ENCODE measurements around the gene INTS6. TPM values are rescaled to one million over a fixed set of nuclear protein-coding genes. Genes with fewer than 3 reads are reported as not detected.

Gene INTS6
- total RNA-seq, 2 experiments from 2014 or later = 45.6 to 58.7 TPM

GRCh38 chr13:51499841-51500240 lies 47.0 kb upstream of the INTS6 start:
- Histone ChIP-seq H3K9me3 (ENCODE audit: low read length) (no peaks in the 10 kb centered on the region), H3K4me1 (ENCODE audit: insufficient read depth, low read length, poor library complexity, severe bottlenecking) (no peaks in the 10 kb centered on the region), H3K36me3 (ENCODE audit: insufficient read depth, low read length) (no peaks in the 10 kb centered on the region), H3K9me2 (ENCODE audit: insufficient read depth, low read length) (no peaks in the 10 kb centered on the region), H3K79me2 (ENCODE audit: insufficient read depth, low read depth, low read length) (no peaks in the 10 kb centered on the region), H2AFZ (ENCODE audit: low read length) (no peak overlapping the region), H3K4me3 (ENCODE audit: low read depth, low read length, poor library complexity, severe bottlenecking) (no peak overlapping the region), H3K27ac (ENCODE audit: low read depth, low read length, poor library complexity, severe bottlenecking) (no peak overlapping the region), H4K20me1 (ENCODE audit: insufficient read depth, low read length) (no peaks in the 10 kb centered on the region), H3K4me2 (ENCODE audit: low read length) (no peak overlapping the region)
- intact Hi-C loops (cut with micrococcal nuclease; ENCODE audit: unreplicated experiment) = no loop called here
- ChIA-PET POLR2A (no interaction called here), CTCF (ENCODE audit: unreplicated experiment) (no interaction called here)
- TF ChIP-seq EZH2phosphoT487 (IDR thresholded peaks at IDR 0.05; ENCODE audit: borderline replicate concordance, low read depth, low read length) (no peak), CTCF (conservative IDR thresholded peaks at IDR 0.05; ENCODE audit: low read length) (no peak)
- no peak for DNase-seq (ENCODE audit: low spot score)
- BruUV-seq (replicated peaks) = no TSS peak

DNA sequence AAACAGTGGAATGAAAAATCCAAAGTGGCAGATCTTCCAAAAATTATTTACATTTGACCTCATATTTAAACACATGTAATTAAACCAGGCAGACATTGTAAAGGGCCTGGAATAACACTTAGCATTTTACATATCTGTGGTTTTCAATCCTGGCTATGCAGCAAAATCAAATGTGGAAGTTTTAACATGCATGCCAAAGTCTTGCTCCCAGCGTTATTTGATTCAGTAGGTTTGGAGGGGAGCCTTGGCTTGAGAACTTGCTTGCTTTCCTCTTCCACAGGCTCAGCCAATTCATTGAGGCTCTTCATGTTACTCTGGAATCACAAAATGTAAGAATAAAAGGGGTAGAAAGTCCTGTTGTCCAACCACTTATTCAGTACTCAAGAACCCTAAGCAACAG lies 42.5 kb upstream of the INTS6 start:
- Histone ChIP-seq H3K36me3 (ENCODE audit: insufficient read depth, low read length) (no peaks in the 10 kb centered on the region), H3K9me2 (ENCODE audit: insufficient read depth, low read length) (no peaks in the 10 kb centered on the region), H2AFZ (ENCODE audit: low read length) (no peak overlapping the region), H3K27ac (ENCODE audit: low read depth, low read length, poor library complexity, severe bottlenecking) (no peak overlapping the region), H3K4me1 (ENCODE audit: insufficient read depth, low read length, poor library complexity, severe bottlenecking) (no peaks in the 10 kb centered on the region), H4K20me1 (ENCODE audit: insufficient read depth, low read length) (no peaks in the 10 kb centered on the region), H3K4me2 (ENCODE audit: low read length) (no peak overlapping the region), H3K79me2 (ENCODE audit: insufficient read depth, low read depth, low read length) (no peaks in the 10 kb centered on the region), H3K4me3 (ENCODE audit: low read depth, low read length, poor library complexity, severe bottlenecking) (no peak overlapping the region), H3K9me3 (ENCODE audit: low read length) (no peaks in the 10 kb centered on the region)
- POLR2A ChIA-PET = no interaction called here
- intact Hi-C loops (cut with micrococcal nuclease; ENCODE audit: unreplicated experiment) = no loop called here
- TF ChIP-seq CTCF (conservative IDR thresholded peaks at IDR 0.05; ENCODE audit: low read length) (no peak), EZH2phosphoT487 (IDR thresholded peaks at IDR 0.05; ENCODE audit: borderline replicate concordance, low read depth, low read length) (no peak)
- DNase-seq (ENCODE audit: low spot score) = no peak
- no TSS peak for BruUV-seq (replicated peaks)
- CTCF ChIA-PET (ENCODE audit: unreplicated experiment) = no interaction called here

GRCh38 chr13:51494156-51494555 lies 41.3 kb upstream of the INTS6 start:
- Histone ChIP-seq H3K9me2 (ENCODE audit: insufficient read depth, low read length) (no peaks in the 10 kb centered on the region), H3K4me1 (ENCODE audit: insufficient read depth, low read length, poor library complexity, severe bottlenecking) (no peaks in the 10 kb centered on the region), H3K4me3 (ENCODE audit: low read depth, low read length, poor library complexity, severe bottlenecking) (no peak overlapping the region), H3K36me3 (ENCODE audit: insufficient read depth, low read length) (no peaks in the 10 kb centered on the region), H2AFZ (ENCODE audit: low read length) (no peak overlapping the region), H3K79me2 (ENCODE audit: insufficient read depth, low read depth, low read length) (no peaks in the 10 kb centered on the region), H3K4me2 (ENCODE audit: low read length) (no peak overlapping the region), H3K9me3 (ENCODE audit: low read length) (no peaks in the 10 kb centered on the region), H3K27ac (ENCODE audit: low read depth, low read length, poor library complexity, severe bottlenecking) (no peak overlapping the region), H4K20me1 (ENCODE audit: insufficient read depth, low read length) (no peaks in the 10 kb centered on the region)
- intact Hi-C loops (cut with micrococcal nuclease; ENCODE audit: unreplicated experiment) = no loop called here
- TF ChIP-seq EZH2phosphoT487 (IDR thresholded peaks at IDR 0.05; ENCODE audit: borderline replicate concordance, low read depth, low read length) (no peak), CTCF (conservative IDR thresholded peaks at IDR 0.05; ENCODE audit: low read length) (no peak)
- no TSS peak for BruUV-seq (replicated peaks)
- POLR2A ChIA-PET = no interaction called here
- DNase-seq (ENCODE audit: low spot score) = no peak
- CTCF ChIA-PET (ENCODE audit: unreplicated experiment) = no interaction called here

Measured in OCI-LY7 (cell line).